ENCODE measurements around the gene TRAPPC2L.
"Not testable (repeated sequence)": the region's sequence is repeated elsewhere in the genome, so short reads cannot be mapped to it uniquely, and the experiment has no call there.

Gene TRAPPC2L

DNA sequence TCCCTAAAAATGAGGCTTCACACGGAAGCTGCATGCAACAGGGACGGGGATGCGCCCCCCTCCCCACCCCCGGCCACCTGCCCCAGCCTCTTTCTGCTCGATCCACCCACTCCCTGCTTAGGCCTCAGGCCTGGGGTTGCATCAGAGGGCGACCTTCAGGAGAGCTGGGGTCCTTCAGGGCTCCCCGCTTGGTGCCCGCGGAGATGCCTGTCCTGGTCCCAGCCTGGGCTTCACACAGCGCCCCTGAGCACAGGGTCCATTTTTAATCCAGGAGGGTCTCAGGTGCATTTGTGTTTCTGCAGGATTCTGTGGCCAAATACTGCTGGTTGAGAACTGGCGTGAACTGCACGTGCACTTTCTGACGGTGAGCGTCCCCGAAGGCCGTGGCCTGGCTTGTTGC, 37.8 kb upstream of the TRAPPC2L start:
- no peak for DNase-seq

DNA sequence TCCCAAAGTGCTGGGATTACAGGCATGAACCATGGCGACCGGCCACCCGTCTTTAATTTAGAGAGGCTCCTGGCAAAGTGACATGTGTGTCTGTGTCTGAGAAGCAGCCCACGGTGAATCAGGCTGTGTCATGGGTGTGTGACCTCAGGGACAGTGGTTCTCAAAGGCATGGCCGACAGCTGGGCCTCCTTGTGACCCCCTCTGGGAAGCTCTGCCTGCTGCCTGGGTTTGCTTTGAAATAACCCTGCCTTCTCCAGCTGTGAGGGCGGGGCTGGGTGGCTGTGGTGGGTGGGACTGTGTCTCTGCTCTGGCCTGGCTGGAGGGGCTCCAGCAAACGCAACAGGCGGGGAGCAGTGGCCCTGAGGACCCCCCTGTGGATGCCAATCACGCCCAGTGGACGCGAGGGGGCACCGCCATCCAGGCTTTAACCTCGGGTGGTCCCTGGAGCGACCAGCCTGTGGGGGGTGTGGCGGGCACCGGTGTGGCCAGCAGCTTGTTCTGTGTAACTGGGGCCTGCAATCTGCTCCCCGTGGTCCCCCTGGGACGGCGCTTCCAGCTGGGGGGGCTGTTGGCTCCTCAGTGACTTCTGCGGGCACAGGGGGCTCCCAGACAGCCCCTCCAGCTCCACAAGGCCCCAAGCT, 36.4 kb upstream of the TRAPPC2L start:
- no peak for DNase-seq

DNA sequence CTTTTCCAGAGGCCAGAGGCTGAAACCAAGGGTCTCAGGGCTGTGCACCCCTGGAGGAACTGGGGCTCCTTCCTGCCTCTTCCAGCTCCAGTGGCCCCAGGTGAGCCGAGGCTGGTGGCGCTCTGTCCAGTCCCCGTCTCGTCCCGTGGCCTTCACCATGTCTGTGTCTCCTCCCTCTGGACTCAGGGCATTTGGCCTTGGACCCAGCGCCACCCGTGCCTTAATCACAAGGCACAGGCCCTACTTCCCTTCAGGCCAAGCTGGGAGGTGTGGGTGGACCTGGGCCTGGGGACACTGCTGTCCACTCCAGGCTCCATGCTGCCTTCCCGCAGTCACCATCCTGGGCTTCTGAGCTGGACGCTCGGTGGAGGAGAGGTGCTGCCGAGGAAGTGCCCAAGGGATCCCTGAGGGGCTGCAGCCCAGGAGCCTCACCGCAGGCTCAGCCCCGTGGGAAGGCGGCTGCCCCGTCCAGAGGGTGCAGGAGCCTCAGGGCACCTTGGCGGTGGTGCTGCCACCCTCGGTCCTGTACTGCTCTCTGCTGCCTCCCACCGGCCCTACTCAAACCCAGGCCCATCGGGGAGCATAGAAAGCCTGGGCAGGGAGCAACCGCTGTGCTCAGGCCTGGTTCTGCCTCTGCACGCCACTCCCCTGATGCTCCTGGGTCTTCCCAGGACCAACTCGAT, 35.6 kb upstream of the TRAPPC2L start:
- DNase-seq, result no peak

DNA sequence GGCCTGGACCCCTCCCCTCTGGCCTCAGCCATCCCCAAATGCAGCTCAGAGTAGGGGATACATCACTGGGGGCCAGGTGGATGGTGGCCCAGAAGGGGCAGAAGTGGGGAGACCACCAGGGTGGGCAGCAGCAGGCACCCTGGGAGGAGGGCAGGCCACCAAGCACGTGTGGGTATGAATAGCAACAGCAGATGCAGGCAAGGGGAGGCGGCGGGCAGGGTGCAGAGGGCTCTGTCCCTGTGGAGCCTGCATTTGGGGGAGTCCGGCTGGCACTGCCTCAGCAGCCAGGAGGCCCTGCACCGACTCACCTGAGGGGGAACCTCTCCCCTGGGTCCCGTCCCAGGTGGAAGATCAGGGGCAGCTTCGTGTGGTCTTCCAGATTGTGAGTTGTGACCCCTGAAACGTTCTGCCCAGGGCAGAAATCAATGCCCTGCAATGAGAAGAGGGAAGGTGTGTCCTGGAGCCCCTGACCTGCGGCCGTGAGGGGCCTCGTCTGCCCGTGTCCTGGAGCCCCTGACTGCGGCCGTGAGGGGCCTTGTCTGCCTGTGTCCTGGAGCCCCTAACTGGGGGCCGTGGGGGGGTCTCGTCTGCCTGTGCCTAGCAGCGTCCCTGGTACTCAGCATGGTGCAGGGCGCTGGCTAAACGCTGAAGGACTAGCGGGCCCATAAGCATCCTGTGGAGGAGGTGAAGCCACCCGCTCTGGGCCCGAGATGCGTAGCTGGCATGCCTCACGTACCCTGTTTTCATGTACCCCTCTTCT, 34.5 kb upstream of the TRAPPC2L start:
- no peak for DNase-seq

DNA sequence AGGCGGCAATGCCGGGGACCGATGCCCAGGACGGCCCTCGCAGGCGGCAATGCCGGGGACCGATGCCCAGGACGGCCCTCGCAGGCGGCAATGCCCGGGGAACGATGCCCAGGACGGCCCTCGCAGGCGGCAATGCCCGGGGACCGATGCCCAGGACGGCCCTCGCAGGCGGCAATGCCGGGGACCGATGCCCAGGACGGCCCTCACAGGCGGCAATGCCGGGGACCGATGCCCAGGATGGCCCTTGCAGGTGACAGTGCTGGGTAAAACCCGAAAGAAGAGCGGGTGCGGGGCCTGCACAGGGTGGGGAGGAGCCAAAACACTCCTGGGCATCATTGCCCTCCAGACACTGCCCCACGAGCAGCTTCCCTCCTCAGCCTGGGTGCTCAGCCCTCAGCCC, 33.3 kb upstream of the TRAPPC2L start:
- DNase-seq, result not testable (repeated sequence)

DNA sequence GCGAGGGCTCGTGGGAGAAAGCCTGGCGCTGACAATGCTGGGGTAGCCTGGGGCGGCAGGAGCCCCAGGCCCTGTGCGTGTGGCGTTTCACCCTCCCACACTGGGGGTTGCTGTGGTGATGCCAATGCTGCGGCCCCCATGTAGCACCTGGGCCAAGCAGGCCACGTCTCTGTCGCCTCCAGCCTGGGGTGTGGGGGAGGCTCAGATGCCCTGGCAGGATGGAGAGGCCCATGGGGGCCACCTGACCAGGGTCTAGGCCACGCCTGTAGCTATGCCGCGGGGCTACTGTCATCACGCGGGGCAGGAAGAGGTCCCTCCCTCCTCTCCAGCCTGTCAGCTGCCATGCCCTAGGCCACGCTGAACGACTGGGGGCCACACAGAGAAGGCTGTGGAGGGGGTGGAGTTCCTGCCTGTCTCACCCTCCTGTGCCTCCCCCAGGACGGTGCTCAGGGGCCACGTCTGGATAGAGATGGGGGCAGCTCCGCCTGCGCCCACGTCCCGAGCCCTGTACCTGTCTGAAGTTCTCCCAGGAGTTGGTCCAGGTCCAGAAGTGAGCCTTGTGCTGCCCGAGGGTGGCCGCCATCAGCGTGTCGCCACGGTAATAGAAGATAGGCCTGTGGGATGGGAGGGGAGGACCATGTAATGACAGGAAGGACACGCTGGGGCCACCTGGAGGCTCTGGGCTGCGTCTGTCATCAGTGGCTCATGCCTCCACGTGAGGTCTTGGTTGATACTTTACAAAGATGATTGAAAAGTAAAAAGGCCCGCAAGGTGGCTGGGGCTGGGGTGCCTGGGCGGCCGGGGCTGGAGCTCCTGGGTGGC, 32.5 kb upstream of the TRAPPC2L start:
- no peak for DNase-seq

DNA sequence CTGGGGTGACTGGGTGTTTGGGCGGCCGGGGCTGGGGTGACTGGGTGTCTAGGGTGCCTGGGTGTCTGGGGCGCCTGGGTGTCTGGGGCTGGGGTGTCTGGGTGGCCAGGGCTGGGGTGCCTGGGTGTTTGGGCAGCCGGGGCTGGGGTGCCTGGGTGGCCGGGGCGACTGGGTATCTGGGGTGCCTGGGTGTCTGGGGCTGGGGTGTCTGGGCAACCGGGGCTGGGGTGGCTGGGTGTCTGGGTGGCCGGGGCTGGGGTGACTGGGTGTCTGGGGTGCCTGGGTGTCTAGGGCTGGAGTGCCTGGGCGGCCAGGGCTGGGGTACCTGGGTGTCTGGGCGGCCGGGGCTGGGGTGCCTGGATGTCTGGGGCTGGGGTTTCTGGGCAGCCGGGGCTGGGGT, 31.8 kb upstream of the TRAPPC2L start:
- no peak for DNase-seq

DNA sequence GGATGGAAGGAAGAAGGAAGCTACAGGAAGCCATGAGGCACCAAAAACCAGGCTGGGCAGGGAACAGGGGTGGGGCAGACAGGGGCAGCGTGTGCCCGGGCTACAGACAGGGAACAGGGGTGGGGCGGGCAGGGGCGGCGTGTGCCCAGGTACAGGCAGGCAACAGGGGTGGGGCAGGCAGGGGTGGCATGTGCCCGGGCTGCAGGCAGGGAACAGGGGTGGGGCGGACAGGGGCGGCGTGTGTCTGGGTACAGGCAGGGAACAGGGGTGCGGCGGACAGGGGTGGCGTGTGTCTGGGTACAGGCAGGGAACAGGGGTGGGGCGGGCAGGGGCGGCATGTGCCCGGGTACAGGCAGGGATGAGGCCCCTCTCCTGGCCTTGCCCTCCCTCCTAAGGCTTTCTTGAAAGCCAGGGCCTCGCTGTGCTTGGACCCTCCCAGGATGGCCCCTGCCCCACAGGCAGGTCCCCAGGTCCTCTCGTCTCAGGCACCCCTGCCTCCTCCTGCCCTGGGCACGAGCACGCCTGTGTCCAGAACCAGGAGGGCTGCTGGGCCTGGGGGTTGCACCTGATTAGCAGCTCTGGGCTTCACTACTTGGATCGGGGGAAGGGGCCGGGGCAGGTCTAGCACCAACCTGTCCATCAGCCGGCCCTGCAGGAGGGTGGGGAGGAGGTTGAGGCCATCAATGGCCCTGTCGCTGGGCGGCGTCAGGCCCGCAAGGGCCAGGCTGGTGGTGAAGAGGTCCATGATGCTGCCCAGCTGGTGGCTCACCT, 30.7 kb upstream of the TRAPPC2L start:
- no peak for DNase-seq

DNA sequence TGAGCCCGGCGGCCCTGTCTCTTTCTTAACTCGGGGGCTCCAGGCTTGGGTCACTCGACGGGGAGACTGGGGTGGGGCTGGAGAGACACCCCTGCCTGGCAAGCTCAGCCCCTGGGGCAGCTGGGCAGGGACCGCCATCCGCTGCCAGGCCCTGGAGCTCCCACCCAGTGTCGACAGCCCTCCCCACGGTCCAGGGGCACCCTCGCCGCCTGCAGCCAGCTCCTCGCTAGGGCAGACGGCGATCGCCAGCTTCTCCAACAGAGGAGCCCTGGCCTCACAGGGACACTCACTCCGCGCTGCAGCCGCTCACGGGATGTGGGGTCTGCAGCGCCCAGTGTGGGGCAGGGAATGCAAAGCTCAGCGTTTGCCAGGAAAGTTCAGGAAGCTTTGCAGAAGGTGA, 29.2 kb upstream of the TRAPPC2L start:
- DNase-seq, result no peak

DNA sequence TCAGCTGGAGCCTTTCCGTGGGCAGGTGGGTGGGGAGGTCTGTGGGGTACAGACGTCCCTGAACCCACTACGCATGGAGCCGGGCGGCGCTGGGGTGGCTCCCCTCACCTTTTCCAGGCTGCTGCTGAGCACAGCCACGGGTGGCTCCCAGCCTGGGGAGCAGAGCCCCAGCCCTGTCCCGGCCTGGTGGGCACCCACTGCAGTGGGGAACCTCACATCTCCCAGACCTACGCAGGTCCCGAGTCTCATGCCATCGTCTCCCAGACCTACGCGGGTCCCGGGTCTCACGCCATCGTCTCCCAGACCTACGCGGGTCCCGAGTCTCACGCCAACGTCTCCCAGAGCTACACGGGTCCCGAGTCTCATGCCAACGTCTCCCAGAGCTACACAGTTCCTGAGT, 28.2 kb upstream of the TRAPPC2L start:
- no peak for DNase-seq

DNA sequence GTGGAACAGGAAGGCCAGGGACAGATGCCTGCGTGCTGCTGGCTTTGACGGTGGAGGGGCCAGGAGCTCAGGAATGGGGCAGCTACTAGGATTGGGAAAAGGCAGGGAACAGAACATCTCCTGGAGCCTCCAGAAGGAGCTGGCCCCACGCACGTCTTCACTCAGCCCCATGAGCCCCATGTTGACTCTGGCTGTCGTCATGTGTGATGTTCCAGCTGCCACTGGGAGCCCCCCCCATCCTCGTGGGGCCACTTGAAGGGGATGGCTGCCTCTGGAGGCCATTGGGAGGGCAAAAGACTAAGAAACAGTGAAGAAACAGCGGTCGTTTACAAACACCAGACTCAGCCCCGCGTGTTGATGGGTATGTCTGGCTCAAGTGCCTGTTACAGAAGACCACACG, 26.7 kb upstream of the TRAPPC2L start:
- DNase-seq, result no peak

DNA sequence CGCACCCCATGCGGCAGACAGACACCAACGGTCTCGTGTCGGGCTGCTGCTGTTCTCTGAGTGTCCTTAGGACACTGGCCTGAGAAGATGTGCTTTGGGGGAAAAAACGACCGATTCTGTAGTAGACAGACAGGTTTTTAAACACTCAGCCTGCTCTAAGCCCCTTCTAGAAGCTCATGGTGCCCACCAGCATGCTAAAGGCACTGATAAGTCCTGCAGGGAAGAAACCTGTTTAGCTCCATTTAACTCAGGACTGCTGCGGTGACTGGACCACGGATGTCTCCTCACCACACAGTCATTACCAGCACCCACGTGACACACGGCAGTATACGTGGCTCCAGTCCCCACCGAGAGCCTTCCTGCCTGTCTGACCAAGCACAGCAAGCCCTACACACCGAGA, 26.1 kb upstream of the TRAPPC2L start:
- DNase-seq, result no peak

DNA sequence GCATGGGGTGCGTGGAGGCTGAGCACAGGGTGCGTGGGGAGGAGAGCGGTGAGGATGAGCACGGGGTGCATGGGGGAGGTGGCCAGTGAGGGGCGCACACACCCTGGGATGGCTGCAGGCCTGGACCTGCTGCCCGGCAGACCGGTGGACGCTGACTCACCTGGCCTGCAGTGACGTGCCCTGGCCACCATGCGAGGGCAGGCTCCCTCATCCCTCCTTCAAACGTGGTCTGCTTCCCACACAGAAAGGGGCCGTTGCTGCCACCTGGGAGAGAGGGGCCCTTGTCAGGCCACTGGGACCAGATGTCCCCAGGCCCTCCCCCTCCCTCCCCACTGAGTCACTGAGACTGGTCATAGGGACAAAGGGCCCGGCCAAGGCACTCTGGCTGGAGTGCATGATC, 25.1 kb upstream of the TRAPPC2L start:
- no peak for DNase-seq

DNA sequence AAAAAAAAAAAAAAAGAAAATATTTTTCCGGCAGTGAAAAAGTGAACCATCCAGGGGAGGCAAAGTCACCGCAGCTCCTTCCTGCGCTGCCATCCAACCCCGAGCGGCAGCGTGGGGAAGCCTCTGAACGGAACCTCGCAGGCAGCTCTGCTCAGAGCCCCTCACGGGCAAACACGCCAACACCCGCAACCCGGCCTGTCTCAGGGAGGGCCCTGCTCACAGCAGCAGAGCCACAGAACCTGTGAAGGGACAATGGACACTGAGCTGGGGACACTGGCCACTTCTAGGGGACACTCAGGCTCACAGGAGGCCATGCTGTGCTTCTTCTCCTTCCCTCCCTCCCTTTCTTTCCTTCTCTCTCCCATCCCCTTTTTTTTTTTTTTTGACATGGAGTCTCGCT, 23.8 kb upstream of the TRAPPC2L start:
- DNase-seq, result no peak

DNA sequence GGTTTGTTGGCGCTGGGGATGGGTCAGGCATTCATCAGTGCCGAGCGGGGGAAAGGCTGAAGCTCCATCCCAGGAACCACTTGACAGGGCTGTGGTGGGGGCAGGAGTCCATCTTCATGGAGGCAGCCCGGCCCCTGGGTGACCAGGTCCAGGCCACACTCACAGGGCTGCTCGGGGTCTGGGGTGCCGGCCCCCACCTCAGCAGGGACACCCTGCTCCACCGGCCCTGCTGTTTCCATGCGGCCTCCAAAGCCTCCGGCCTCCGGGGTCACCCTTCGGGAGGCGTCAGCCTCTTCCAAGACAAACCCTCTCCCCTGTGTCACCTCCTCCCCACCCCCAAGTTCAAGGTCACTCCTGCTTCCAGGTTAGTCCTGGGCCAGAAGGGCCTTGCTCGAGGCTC, 22.3 kb upstream of the TRAPPC2L start:
- no peak for DNase-seq

DNA sequence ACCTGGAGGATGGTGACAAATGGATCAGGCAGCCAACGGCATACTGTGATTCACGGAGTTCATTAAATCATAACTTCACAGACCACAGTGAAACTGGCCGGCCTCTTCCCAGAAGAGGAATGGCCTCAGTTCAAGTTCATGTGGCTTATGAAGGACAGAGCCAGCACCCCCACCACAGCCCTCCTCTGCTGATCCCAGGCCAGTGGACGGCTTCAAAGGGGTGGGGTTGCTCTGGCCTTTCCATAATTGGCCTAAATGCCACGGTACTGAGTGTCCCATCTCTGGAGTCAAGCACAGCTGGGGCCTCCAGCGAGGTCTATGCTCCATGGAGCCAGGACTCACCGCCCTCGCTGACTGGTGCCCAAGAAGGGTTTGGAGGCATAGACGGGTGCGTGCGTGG, 21.5 kb upstream of the TRAPPC2L start:
- DNase-seq, result no peak

DNA sequence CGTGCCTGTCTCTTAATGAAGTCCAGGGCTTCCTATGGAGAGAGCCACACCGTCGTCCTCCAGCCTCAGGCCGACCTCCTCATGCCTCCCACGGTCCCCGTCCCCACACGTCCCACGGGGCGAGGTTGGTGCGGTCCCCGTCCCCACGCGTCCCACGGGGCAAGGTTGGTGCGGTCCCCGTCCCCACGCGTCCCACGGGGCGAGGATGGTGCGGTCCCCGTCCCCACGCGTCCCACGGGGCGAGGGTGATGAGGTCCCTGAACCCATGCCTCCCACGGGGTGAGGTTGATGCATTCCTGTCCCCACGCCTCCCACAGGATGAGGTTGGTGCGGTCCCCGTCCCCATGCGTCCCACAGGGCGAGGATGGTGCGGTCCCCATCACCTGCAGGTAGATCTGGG, 21.1 kb upstream of the TRAPPC2L start:
- no peak for DNase-seq

DNA sequence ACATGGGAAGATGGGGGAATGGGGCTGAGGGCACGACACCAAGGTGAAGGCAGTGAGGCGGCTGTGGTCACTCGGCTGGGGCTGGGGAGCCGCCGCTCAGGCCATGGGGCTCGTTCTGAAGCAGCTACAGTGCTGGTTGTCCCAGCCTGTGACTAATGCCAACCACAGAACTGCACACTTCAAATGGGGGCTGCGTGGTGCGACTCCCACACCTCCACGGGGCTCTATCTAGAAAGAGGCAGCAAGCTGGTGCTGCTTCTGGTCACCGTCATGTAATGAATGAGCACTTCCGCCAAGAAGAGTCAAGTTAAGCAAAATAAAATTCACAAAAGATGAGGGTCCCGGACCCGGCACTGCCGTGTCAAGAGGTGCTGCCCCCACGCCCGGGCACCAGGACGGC, 20.1 kb upstream of the TRAPPC2L start:
- no peak for DNase-seq

DNA sequence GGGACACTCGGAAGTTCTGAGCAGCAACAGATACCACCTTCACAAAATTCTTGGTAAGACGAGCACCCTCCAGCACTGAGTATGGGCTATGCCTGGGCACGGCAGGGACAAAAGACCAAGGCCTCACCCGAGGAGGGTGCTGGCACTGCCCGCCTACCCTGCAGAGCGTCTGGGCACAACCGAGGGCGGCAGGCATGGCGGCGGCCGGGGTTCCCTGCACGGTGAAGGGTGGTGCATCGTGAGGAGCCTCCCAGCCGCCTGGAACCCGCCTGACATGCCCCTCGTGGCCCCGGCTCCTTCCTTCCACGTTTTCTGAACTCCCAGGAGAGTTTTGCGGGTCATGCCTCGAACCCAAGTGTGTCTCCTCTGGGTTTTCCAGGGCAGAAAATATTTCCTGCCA, 19.1 kb upstream of the TRAPPC2L start:
- DNase-seq, result no peak

DNA sequence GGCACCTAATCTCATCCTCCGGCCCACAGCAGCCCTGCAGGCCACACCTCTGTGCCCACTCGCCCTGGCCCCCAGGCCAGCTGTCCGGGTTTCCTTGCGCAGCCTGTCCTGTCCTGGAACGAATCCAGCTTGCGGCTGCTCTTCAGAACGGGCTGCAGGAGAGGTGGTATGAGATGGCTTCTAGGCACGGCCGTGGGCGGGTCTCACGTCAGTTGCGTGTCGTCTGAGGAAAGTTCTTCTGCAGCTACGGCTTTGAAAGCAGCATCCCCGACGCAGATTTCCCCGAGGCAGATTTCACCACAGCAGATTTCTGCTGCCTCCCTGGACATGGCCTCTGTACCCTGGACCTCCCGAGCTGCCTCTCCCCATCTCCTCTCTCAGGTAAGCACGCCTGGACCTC, 18.4 kb upstream of the TRAPPC2L start:
- no peak for DNase-seq

DNA sequence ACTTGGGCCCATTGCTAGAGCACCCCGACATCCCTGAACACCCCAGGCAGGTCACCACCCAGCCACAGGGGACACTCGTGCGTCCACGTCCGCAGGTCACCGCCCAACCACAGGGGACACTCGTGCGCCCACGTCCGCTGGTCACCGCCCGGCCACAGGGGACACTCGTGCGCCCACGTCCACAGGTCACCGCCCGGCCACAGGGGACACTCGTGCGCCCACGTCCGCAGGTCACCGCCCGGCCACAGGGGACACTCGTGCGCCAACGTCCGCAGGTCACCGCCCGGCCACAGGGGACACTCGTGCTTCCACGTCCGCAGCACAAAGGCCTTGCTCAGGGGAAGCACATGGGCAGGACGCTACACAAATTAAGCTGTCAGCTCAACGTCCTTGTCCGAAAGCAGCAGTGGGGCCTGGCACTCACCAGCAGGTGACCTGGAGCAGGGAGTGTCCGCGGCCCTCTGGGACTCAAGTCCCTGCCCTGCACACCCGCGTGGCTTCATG, 17.8 kb upstream of the TRAPPC2L start:
- no peak for DNase-seq
